GM12865 (cell line): ENCODE data around the gene RPH3AL.

Source experiments
- DNase-seq: peaks from one replicate; pipeline ENCODE4 v3.0.0; 2010; ENCODE audit warnings: low read depth
- H3K4me3 ChIP-seq: 2 replicates; pipeline ENCODE4 v1.5.1; 2011; ENCODE audit warnings: mild to moderate bottlenecking, low read depth, low read length, control low read depth
- CTCF ChIP-seq: IDR thresholded peaks from 2 replicates; pipeline ENCODE4 v1.5.1; 2011; ENCODE audit warnings: low read length, control low read depth, low read depth, inconsistent platforms; ENCODE audit not compliant: insufficient read depth; ENCODE audit errors: missing control alignments

RPH3AL gene

GRCh38 chr17:356671-357434 lies 4.2 kb upstream of the RPH3AL start:
- no peak overlapping the region for H3K4me3 ChIP-seq
- no peak for DNase-seq
- TF ChIP-seq CTCF = no peak

GRCh38 chr17:354651-355556 lies 2.3 kb upstream of the RPH3AL start:
- no peak for TF ChIP-seq CTCF

GRCh38 chr17:353838-354234 lies 1.2 kb upstream of the RPH3AL start:
- no peak for TF ChIP-seq CTCF
- DNase-seq = no peak
- H3K4me3 ChIP-seq = no peak overlapping the region

More at GRCh38 chr17:354651-355556, 2.3 kb upstream of the RPH3AL start:
- no peak overlapping the region for H3K4me3 ChIP-seq
- no peak for DNase-seq

GRCh38 chr17:353213-353837 lies 718 bp upstream of the RPH3AL start:
- no peak for DNase-seq
- H3K4me3 ChIP-seq = no peak overlapping the region
- TF ChIP-seq CTCF = no peak

- TF ChIP-seq CTCF = no peak
- no peak overlapping the region for H3K4me3 ChIP-seq
- no peak for DNase-seq
Observed at GRCh38 chr17:351875-352420, 659 bp downstream of the RPH3AL start.

- TF ChIP-seq CTCF = no peak
- DNase-seq = no peak
- no peak overlapping the region for H3K4me3 ChIP-seq
Observed at GRCh38 chr17:351449-351738, 1.2 kb downstream of the RPH3AL start.
